GM18867 (cell line): Measurements from ENCODE around the gene PIR.

Experiments used
- ATAC-seq: cut with Tn5 transposase; IDR thresholded peaks from one replicate; pipeline ENCODE4 v1.9.1; 2021; ENCODE audit warnings: mild to moderate bottlenecking, moderate library complexity; ENCODE audit not compliant: unreplicated experiment

The PIR gene

DNA sequence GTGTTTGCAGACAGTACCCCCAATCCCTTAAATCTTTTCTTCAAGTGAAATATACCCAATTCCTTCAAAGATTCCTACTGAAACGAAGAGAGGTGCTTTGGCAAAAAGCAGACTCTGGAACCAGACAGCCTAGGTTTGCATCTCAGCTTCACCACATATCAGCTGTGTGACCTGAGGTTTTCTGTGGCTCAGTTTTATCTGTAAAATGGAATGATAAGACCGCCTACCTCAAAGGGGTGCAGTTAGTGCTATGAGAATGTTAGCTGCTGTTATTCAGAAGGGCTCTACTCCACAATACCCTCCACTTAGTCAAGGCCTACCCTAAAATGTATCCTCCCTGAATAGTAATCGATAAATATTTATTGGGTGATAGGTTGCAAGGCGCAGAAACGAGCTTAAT is 664 bp downstream of the PIR start:
- no peak for ATAC-seq

DNA sequence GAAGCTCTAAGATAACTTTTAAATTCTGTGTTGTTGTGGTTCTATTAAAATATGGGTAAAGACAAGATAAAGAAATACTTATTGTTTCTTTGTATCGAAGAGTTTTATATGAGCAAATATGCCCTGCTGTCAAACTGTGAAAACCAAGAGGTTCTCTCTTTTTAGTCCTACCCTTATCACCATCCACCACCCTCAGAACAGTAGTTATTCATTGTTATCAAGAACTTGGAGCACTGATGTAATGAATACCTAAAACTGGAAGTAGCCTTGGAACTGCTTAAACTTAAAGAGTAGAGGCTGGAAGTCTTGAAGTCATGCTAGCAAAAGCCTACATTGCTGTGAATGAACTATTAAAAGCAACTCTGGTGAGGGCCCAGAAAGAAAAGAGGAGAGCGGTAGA is 9.2 kb downstream of the PIR start:
- ATAC-seq: no peak

DNA sequence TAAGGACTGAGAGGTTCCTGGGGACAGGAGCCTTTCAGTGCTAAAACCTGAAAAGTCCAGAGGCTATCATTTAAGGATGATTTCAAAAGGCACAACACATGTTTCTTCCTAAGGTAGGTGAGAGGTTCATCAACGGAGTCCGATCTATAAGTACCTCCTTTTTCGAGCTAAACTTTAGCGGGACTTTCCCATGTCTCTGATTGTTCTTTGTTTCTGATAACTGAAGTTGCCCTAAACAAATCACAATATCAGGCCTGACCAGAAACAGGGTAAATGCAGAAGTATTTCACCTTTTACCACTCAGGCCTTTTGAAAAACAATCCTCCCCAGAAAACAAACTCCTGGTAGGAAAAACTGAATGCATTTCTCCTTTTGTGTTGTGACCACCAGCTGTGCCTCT is 17.6 kb downstream of the PIR start:
- ATAC-seq: no peak

DNA sequence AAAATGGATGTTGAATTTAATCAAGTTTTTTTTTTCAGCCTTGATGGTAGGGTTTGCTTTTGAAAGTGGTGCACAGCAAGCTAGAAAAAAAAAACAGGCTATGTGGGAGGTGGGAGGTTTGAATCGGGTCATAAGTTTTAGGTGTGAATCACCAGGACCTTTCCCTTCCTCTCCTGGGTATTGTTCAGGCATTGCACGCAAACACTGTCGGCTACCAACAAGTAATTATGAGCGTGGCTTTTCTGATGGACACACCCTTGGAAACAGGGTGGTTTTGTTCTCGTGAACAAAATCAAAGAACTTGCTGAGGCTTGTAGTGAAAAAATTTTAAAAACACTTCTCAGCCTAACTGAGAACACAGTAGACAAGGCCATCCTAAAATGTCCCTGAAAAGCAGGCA is 18.1 kb downstream of the PIR start:
- ATAC-seq: no peak

DNA sequence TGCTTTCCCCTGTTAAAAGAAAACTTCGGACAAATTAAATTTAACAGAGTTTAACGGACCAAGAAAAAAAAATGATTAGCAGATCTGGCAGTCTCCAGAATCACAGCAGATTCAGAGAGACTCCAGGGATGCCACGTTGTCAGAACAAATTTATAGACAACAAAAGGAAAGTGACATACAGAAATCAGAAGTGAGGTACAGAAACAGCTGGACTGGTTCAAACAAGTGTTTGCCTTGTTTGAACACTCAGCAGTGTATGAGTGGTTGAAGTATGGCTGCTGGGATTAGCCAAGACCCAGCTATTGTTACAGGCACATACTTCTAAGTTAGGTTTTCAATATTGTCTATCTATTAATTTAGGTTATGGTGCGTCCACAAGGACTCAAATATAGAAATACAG is 19.1 kb downstream of the PIR start:
- ATAC-seq: no peak

DNA sequence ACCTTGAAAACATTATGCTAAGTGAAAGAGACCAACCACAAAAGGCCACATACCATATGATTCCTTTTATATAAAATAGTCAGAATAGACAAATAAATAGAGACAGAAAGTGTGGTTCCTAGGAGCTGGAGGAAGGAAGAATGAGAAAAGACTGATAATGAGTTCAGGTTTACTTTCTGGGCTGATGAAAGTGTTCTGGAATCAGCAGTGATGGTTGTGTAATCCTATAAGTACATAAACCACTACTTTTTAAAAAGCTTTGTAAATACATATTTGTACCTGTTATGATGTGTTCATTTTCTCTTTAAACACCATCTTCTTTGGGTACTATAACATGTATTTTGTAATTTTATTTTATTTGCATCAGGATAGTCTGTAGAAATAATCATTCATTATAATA is 20.6 kb downstream of the PIR start:
- no peak for ATAC-seq

DNA sequence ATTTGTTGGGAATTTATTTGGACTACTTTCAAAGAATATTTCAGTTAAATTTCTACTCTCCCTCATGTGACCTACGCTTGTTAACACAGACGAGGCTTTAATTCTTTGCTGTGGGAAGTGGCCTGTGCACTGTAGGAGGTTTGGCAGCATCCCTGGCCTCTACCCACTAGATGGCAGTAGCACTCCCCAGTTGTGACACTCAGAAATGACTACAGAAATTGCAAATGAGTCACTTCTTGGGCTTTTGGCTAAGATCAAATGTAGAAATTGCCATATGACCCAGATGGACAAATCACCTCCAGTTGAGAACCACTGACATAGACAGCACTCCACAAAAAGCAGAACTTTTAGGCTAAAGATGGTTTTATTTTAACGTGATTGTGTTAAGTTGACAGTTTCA is 22.1 kb downstream of the PIR start:
- ATAC-seq: peak; percentile 79

DNA sequence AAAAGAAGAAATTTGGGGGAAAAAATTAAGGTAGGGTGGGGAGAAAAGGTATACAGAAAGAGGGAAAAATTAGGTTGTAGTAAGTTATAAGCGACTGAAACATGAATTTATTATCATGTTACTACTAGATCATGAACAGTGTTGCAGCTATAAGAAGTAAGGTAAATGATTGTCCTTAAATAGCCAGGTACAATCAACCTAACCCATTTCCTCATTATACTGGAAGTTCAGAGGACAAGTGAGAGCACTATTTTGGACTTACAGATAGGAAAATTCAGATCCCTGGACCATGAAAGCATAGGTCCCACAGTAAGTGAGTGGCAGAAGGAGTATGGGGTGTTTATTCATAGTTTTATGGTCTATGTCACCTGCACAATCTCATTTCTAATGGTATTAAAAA is 23.5 kb downstream of the PIR start:
- ATAC-seq: no peak

DNA sequence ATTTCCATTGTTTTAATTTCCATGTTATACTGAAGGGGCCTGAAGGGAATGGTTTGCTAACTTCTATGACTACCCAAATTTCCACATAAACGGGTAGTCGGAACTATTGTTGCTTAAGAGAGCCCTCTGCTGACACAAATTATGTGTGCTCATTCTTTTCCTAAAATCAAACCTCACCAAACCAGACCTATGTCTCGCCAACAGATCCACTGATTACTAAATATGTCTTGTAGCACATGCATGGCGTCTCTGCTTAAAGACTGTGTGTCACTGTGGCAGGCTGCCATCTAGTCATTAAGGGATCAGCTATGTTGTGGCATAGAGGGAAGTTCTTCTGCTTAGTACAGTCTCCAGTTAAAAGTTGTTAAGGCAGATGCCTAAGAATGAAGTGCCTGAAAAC is 25.1 kb downstream of the PIR start:
- no peak for ATAC-seq

DNA sequence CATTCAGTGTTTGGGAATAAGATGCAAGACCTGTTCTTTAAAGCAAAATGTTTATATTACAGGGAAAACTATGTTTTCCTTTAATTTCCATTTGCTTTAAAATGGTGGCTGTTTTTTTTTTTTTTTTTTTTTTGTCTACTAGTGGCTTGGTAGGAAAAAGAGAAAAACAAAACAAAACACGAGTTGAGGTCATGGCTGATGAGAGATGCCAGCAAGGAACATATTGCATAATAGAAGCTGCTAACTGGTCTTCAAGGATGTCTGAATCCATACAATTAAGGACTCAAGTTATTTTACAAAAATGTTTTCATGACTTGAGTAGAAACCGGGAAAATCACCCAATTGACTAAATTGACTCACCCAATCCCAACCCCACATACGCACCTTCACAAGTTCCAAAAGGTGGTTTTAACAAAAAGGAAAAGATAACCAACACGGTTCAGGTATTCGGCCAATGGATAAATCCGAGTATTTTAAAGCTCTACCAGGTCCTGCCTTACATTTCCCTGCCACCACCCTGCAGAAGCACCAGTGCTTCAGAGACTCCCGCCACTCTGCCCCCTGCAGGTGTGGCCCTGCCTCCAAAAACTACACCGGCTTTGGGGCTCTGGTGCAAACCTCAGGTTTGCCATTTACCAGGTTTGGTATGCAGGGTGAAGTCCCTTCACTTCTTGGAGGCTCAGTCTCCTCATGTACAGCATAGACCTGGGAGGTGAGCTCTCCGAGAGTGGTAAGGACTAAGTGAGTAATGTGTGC is 27.1 kb downstream of the PIR start:
- ATAC-seq: no peak

DNA sequence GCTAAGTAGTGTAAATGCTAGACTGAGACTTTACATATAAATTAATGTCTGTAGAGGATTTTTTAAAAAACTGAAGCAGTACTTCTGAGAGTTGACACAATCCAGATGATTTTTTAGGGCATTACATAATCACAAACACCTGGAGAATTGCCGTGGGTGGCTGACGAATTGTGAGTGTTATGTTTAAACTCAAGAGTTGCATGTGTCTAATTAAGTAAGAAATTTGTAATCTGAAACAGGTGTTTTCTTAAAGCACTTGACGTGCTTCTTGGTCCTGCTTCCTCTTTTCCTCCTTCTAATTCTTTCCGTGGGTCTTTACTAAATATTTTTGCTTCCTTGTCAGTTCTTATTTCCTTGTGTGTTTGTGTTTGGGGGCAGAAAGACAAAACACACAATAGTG is 27.8 kb downstream of the PIR start:
- peak; percentile 75 for ATAC-seq

DNA sequence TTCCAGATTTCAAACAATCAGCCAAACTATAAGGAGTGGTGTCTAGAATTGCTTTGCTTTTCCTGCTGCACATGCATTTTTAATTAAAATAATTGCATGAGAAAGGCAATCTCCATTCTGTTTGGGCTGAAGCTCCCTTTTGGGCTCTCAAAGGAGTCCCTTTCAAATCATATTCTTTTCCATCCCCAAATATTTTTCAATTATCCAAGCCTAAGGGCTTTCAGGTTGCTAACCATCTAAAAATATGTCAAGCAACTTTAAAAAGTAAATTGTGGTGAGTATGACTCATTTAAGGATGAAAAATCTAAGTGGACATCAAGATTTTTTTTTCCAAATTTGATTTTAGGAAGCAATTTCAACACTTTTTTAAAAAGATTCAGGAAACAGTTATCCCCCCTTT is 28.4 kb downstream of the PIR start:
- no peak for ATAC-seq

DNA sequence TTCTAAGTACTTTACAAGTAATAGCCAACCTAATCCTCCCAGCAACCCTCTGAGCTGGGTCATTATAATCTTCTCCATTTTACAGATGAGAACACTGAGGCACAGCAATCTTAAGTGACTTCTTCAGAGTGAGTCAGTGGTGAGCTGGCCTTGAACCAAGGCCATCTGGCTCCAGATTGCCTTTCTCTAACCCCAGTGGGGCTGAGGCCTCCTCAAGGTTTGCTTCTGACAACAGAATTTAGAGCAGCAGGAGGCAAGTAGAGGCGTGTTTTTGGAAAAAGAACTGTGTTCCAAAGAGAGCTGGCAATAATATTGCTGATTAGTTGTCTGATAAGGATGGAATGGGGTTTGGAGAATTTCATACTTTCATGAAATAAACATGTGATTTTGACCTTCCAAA is 41.2 kb downstream of the PIR start:
- ATAC-seq: no peak

DNA sequence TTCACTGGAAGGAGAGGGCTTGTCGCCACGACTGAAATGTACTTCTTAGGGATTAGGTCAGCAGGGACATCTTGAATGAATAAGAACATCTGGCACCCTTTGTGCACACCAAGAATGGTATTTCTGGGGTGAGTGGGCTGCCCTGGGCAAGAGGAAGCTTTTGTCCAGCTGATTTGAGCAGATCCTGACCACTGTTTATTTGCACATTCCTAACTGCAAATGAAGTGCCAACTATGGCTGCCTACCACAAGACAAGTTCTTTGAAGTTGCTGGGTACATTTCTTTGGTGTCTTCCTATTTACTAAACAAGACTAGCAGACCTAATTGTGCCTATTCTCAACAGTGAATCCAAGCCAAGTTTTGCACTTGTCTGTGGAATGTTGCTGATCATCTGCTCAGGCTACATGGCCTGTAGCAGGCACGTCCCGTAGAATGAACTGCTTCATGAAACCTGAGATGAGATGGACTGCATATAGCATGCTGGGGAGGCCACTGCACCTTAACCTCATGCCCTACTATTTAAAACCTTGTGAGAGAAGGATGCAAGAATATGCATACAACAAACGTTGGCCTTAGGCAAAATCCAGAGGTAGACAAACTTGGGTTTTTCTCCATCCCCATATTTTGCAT is 45.0 kb downstream of the PIR start:
- ATAC-seq: no peak

DNA sequence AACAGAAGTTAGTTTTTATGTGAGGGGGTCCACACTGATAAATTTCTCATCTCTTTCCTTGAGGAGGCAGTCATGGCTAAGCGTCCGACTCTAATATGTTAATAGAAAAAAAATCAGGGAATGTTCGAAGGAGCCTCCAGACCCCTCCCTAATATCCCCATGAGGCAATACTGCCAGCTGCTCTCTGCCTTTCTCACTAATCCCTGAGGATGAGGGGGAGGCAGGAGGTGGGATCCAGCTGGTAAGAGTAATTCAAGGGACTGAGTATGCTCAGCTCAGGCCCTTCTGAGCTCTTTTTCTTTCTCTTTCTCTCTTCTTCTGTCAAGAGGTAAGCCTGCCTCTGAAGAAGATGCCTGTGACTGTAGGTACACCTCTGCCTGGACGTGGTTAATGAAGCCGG is 51.7 kb downstream of the PIR start:
- no peak for ATAC-seq

DNA sequence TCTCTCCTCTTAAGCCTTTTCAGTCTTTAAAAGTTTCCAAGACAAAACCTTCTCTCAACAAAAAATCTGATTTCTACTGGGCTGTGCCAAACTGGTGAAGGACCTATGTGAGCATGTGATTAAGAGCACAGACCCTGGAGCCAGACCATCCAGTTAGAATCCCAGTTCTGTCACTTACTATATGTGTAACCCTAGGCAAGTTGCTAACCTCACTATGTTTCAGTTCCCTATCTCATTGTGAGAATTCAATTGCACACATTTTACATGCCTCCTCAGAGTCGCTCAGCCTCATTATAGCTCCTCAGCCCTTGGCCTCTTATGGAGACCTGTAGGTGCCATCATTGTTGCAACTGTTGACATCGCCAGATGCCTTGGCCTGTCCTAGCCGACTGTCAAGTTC is 54.8 kb downstream of the PIR start:
- peak; percentile 91 for ATAC-seq

DNA sequence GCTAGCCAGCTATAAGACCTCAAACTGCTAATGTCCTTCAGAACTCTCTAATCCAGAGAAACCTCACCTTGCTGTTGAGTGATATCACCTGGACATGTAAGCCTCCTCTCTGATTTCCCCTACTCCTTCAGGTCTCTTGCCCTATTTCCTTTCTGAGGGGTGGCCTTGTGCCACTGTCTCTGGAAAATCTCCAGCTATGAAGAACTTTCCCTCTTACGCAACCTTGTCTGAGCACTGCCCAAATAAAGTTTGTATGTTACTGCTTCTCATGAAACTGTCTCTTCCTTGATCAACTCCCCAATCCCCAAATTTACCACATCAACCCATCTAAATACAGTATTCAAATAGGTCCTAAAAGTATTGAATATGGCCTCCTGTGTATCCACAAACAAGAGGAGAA is 55.4 kb downstream of the PIR start:
- ATAC-seq: no peak

DNA sequence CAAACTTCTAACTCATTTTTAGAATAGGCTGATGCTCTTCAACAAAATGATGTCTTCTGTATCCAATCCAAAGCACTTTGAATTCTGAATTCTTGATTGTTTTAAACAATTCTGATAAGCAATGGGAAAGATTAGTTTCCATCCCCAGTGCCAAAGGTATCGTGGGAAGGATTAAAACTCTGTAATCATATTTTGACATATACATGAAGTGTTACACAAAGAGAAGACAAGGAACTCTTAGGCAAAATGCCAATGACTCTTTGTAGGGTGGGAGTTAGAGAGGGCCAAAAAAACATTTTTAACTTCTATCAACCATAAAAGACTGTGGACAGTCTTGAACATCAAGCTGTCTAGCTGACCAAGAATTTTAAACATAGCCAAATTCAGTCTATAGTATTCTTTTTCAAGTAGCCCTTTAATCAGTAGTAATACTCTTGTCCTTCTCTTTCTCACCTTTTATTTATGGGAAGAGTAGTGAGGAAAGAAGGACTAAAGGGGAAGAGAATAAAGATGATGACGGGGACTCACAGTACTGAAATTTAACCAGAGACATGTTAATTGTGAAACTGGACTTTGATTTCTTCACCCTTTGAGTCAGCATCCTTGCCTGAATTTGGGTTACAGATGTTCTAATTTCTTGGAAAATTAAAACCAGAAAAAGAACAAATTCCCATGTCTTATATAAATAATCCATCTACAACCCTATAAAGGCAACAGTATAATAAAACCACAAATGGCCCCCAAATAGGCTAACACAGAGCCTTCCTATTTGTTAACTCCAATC is 57.1 kb downstream of the PIR start:
- ATAC-seq: no peak

DNA sequence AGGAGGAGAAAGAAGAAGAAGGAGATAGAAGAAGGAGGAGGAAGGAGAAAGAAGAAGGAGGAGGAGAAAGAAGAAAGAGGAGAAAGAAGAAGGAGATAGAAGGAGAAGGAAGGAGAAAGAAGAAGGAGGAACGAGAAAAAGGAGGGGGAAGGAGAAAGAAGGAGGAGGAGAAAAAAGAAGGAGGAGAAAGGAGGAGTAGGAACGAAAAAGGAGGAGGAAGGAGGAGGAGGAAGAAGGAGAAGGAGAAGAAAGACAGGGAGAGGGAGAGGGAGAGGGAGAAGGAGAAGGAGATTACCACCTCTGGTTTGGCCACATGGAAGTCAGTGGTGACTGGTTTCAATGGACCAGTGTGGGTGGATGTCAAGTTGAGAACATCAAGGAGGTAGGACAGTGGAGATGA is 58.9 kb downstream of the PIR start:
- ATAC-seq: no peak

DNA sequence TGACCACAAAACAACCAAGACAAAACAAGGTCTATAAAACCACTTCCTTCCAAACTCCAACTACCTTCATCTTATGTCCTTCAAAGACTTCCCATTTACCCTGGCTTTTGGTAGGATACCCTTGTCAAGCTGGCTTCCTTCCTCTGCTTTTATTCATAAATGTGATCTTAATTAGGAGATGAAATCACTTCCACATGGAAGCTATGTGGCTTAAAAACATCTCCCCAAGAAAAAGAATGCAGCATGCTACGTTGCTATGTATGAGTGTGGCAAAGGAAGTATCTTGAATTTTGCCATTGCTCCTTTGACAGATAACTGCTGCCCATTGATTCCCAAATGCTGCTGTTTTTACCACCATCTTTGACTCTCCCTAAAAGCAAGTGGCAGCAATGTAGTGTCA is 62.5 kb downstream of the PIR start:
- ATAC-seq: no peak

DNA sequence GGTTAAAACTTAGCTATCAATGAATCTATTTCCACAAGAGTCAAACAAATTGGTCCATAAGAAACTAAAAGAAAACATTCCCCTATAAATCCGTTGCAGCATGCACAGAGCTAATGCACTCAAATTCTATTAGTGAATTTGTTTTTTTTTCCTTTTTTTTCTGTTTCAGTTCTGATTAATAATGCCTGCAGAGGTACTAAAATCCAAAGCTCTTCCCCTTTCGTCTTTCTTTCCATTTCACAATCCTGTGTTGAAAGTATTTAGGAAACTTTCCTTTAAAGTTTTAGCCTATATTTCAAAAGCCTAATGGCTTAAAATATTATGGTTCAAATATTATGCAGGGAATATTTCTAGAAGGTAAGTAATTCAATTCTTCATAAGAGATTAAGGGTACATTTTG is 63.1 kb downstream of the PIR start:
- ATAC-seq: no peak

DNA sequence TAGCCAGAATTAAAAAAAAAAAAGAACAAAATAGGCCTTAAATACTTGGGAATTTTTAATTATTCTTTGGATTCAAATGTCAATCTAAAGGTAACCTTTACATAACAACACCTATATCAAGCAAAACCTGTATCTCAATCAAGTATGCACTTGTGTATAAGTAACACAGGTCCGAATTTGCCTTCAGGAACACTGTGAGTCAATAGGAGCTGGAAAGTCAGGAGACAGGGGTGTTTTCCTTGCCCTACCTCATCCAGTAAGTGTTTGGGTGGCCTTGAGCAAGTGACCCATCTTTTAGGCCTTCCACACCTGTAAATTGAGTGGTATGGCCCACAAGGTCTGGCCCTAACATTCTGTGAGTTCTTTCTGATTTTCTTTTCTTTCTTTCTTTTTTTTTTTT is 68.1 kb downstream of the PIR start:
- ATAC-seq: no peak
